ENCODE data around the gene ZNF292.

Gene ZNF292

GRCh38 chr6:87242311-87242710, 86.9 kb downstream of the ZNF292 start:
- TF ChIP-seq CTCF (IDR thresholded peaks at IDR 0.05; ENCODE audit: insufficient read depth, low read depth, low read length, missing control alignments), result no peak
- no peak for DNase-seq (ENCODE audit: low read depth)

GRCh38 chr6:87243812-87244211, 88.4 kb downstream of the ZNF292 start:
- no peak for TF ChIP-seq CTCF (IDR thresholded peaks at IDR 0.05; ENCODE audit: insufficient read depth, low read depth, low read length, missing control alignments)
- no peak overlapping the region for H3K4me3 ChIP-seq (ENCODE audit: low read depth, low read length)
- no peak for DNase-seq (ENCODE audit: low read depth)

More at GRCh38 chr6:87242311-87242710, 86.9 kb downstream of the ZNF292 start:
- no peak overlapping the region for H3K4me3 ChIP-seq (ENCODE audit: low read depth, low read length)

GRCh38 chr6:87244380-87244779, 89.0 kb downstream of the ZNF292 start:
- no peak for TF ChIP-seq CTCF (IDR thresholded peaks at IDR 0.05; ENCODE audit: insufficient read depth, low read depth, low read length, missing control alignments)
- no peak overlapping the region for H3K4me3 ChIP-seq (ENCODE audit: low read depth, low read length)
- DNase-seq (ENCODE audit: low read depth), result no peak

GRCh38 chr6:87250019-87250418, 94.7 kb downstream of the ZNF292 start:
- DNase-seq (ENCODE audit: low read depth), result no peak
- TF ChIP-seq CTCF (IDR thresholded peaks at IDR 0.05; ENCODE audit: insufficient read depth, low read depth, low read length, missing control alignments), result no peak
- H3K4me3 ChIP-seq (ENCODE audit: low read depth, low read length), result no peak overlapping the region

GRCh38 chr6:87251225-87251624, 95.9 kb downstream of the ZNF292 start:
- TF ChIP-seq CTCF (IDR thresholded peaks at IDR 0.05; ENCODE audit: insufficient read depth, low read depth, low read length, missing control alignments), result no peak
- H3K4me3 ChIP-seq (ENCODE audit: low read depth, low read length), result no peak overlapping the region
- DNase-seq (ENCODE audit: low read depth), result no peak

GRCh38 chr6:87251725-87252124, 96.4 kb downstream of the ZNF292 start:
- no peak for TF ChIP-seq CTCF (IDR thresholded peaks at IDR 0.05; ENCODE audit: insufficient read depth, low read depth, low read length, missing control alignments)
- DNase-seq (ENCODE audit: low read depth), result no peak
- H3K4me3 ChIP-seq (ENCODE audit: low read depth, low read length), result no peak overlapping the region

- no peak for TF ChIP-seq CTCF (IDR thresholded peaks at IDR 0.05; ENCODE audit: insufficient read depth, low read depth, low read length, missing control alignments)
- no peak overlapping the region for H3K4me3 ChIP-seq (ENCODE audit: low read depth, low read length)
- no peak for DNase-seq (ENCODE audit: low read depth)
These were observed 101.7 kb downstream of the ZNF292 start for GRCh38 chr6:87257046-87257445.

Data from GM12865 (cell line).